Fibroblast of the aortic adventitia (primary cell): ENCODE data around the gene DUSP6. TPM values are rescaled to one million over a fixed set of nuclear protein-coding genes. Genes with fewer than 3 reads are reported as not detected.

Experiments used
- DNase-seq: peaks from one replicate; pipeline ENCODE4 v3.0.0-alpha.2; 2010; ENCODE audit warnings: low read depth
- H3K4me3 ChIP-seq: 2 replicates; pipeline ENCODE4 v1.5.1; 2011; ENCODE audit warnings: low read depth, mild to moderate bottlenecking, control low read depth, low read length, moderate library complexity
- small RNA-seq: library from RNA; depleted of rRNA; stranded (forward); fragments of <200 nt; gene quantifications from one replicate; pipeline ENCODE3, GENCODE V24; 2012
- total RNA-seq: library from RNA; depleted of rRNA; stranded (reverse); fragments of >200 nt; gene quantifications from 2 replicates; pipeline ENCODE4 v1.2.3, GENCODE V29; 2012; ENCODE audit warnings: low replicate concordance
- TF ChIP-seq, protein P1 (sequence below): IDR thresholded peaks from 2 replicates; pipeline ENCODE4 v1.5.1; 2011; ENCODE audit warnings: mild to moderate bottlenecking, low read length, control low read depth, inconsistent platforms; ENCODE audit not compliant: insufficient read depth

DUSP6 gene
- total RNA-seq, 1 donor = 33.9 TPM

DNA sequence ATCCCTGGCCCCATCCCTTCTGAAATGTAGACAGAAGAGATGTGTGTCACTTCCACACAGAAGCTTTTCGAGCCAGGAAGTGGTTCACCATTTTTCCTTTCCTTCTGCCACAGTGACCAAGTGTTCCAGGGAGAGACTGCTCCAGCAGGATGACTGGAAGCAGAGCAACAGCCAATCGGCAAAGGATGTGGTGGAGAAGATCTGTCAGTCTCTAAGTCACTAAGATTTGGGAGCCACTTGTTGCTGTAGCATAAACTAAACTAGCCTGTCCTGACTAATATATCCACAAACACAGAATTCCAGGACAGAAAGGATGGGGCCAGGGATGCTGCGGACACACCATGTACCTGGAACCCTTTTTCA is 42.9 kb downstream of the DUSP6 start:
- TF ChIP-seq, protein P1, sequence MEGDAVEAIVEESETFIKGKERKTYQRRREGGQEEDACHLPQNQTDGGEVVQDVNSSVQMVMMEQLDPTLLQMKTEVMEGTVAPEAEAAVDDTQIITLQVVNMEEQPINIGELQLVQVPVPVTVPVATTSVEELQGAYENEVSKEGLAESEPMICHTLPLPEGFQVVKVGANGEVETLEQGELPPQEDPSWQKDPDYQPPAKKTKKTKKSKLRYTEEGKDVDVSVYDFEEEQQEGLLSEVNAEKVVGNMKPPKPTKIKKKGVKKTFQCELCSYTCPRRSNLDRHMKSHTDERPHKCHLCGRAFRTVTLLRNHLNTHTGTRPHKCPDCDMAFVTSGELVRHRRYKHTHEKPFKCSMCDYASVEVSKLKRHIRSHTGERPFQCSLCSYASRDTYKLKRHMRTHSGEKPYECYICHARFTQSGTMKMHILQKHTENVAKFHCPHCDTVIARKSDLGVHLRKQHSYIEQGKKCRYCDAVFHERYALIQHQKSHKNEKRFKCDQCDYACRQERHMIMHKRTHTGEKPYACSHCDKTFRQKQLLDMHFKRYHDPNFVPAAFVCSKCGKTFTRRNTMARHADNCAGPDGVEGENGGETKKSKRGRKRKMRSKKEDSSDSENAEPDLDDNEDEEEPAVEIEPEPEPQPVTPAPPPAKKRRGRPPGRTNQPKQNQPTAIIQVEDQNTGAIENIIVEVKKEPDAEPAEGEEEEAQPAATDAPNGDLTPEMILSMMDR = no peak
- no peak overlapping the region for H3K4me3 ChIP-seq
- DNase-seq = no peak

- TF ChIP-seq, protein P1 = no peak
- DNase-seq = no peak
These were observed 44.6 kb downstream of the DUSP6 start for GRCh38 chr12:89307474-89308253.

DNA sequence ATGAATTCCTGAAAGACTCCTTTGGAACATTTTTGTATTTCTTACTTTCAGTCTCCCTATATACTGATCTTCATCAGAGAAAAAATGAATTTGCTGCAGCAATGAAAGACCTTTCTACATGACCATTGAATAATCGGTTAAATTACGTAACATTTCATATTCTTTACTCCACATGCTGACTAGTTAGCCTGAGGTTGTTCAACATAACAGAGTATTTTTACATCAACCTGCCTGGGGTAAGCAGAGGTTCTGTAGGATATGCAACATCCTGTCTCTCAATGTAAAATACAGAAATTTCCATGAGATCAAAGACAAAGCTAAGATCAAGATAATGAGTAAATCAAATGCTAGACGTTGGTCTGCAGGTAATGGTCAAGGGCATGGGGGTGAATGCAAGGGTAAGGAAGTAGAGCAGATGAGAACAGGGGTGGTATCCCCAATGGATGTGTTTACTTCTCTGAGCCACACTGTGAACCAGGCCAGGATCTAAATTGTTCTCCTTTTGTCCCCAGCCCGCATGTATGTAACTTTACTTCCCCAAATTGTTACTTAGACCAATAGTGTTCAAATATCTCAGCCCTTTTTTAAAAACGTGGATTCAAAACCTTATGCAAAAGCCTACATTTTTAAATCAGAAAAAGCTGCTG is 45.4 kb downstream of the DUSP6 start:
- no peak overlapping the region for H3K4me3 ChIP-seq
- DNase-seq = no peak
- TF ChIP-seq, protein P1 = no peak

More at GRCh38 chr12:89307474-89308253, 44.6 kb downstream of the DUSP6 start:
- no peak overlapping the region for H3K4me3 ChIP-seq

GRCh38 chr12:89305373-89305772 is 46.9 kb downstream of the DUSP6 start:
- DNase-seq = no peak
- TF ChIP-seq, protein P1 = no peak
- no peak overlapping the region for H3K4me3 ChIP-seq

GRCh38 chr12:89299931-89300330 is 52.4 kb downstream of the DUSP6 start:
- H3K4me3 ChIP-seq = no peak overlapping the region
- TF ChIP-seq, protein P1 = no peak

GRCh38 chr12:89299417-89299816 is 52.9 kb downstream of the DUSP6 start:
- no peak for DNase-seq
- no peak overlapping the region for H3K4me3 ChIP-seq
- TF ChIP-seq, protein P1 = no peak

More at GRCh38 chr12:89299931-89300330, 52.4 kb downstream of the DUSP6 start:
- DNase-seq = no peak

Small RNA genes within 50 kb of the gene (small RNA-seq; reads per million reads assigned to genes)
- not detected for gene MRPS6P4

Other genes with a start within 250 kb of the DUSP6 start
- gene GALNT4, start 172.3 kb upstream of the DUSP6 start, total RNA-seq = 8.3 and 12.1 TPM in 2 replicates
- 2.8 and 19.3 TPM in 2 replicates for gene POC1B, start 173.5 kb upstream of the DUSP6 start, total RNA-seq